HG03460 (cell line): ENCODE measurements around the gene CYP11A1.

Experiments used
- ATAC-seq: cut with Tn5 transposase; IDR thresholded peaks from one replicate; pipeline ENCODE4 v1.9.1; 2021; ENCODE audit not compliant: unreplicated experiment

CYP11A1 gene

GRCh38 chr15:74304431-74304830 lies 63.0 kb downstream of the CYP11A1 start:
- no peak for ATAC-seq

- no peak for ATAC-seq
Observed at GRCh38 chr15:74303741-74304309, 63.6 kb downstream of the CYP11A1 start.

- ATAC-seq, result no peak
Observed at GRCh38 chr15:74302821-74303359, 64.6 kb downstream of the CYP11A1 start.

GRCh38 chr15:74301583-74302361 lies 65.7 kb downstream of the CYP11A1 start:
- ATAC-seq, result no peak

- ATAC-seq, result no peak
Observed at GRCh38 chr15:74300057-74300795, 67.2 kb downstream of the CYP11A1 start.

GRCh38 chr15:74297887-74298286 lies 69.6 kb downstream of the CYP11A1 start:
- no peak for ATAC-seq

GRCh38 chr15:74295800-74296199 lies 71.6 kb downstream of the CYP11A1 start:
- ATAC-seq, result no peak

- ATAC-seq, result no peak
Observed at GRCh38 chr15:74294010-74294409, 73.4 kb downstream of the CYP11A1 start.

GRCh38 chr15:74293021-74293810 lies 74.2 kb downstream of the CYP11A1 start:
- ATAC-seq, result no peak

GRCh38 chr15:74291101-74292071 lies 76.1 kb downstream of the CYP11A1 start:
- ATAC-seq, result no peak

- ATAC-seq, result no peak
Observed at GRCh38 chr15:74290645-74291044, 76.8 kb downstream of the CYP11A1 start.

- ATAC-seq, result no peak
Observed at GRCh38 chr15:74289671-74290070, 77.8 kb downstream of the CYP11A1 start.
